Thoracic aorta (tissue), 2 donors: ENCODE measurements around the gene BUB1B. TPM values are rescaled to one million over a fixed set of nuclear protein-coding genes. Genes with fewer than 3 reads are reported as not detected.

Source experiments
- ATAC-seq: fragments of 150-250 bp; one replicate; pipeline ENCODE4 v1.8.0; 2017; ENCODE audit warnings: low read depth; ENCODE audit not compliant: insufficient number of reproducible peaks, low FRiP score
- DNase-seq: peaks from one replicate; pipeline ENCODE4 v3.0.0-alpha.2; 2020; ENCODE audit warnings: low spot score
- H3K27ac ChIP-seq, 2 donors: fragments of 200-600 bp; sonication (generic); 1 replicate in 1 of 2; 2 replicates in 1 of 2; pipeline ENCODE4 v1.5.1; 2016; ENCODE audit warnings: mild to moderate bottlenecking in 2 of 2, moderate library complexity in 2 of 2
- H3K27me3 ChIP-seq: fragments of 200-600 bp; sonication (generic); replicated peaks from 2 replicates; pipeline ENCODE4 v1.6.0; 2016; ENCODE audit warnings: mild to moderate bottlenecking; ENCODE audit not compliant: insufficient read depth
- H3K36me3 ChIP-seq: fragments of 200-600 bp; sonication (generic); one replicate; pipeline ENCODE4 v1.5.1; 2016
- H3K4me1 ChIP-seq, 2 donors: fragments of 200-600 bp; sonication (generic); 1 replicate in 1 of 2; 2 replicates in 1 of 2; pipeline versions ENCODE4 v1.5.1 to v1.6.0; 2016; ENCODE audit warnings: low read depth in 2 of 2, mild to moderate bottlenecking in 1 of 2; ENCODE audit not compliant: control insufficient read depth in 1 of 2
- H3K4me3 ChIP-seq: fragments of 200-600 bp; sonication (generic); 2 replicates; pipeline ENCODE4 v1.5.1; 2016; ENCODE audit warnings: mild to moderate bottlenecking
- H3K9me3 ChIP-seq: fragments of 200-600 bp; sonication (generic); 2 replicates; pipeline ENCODE4 v1.5.1; 2016
- total RNA-seq, 2 donors: library from RNA; depleted of rRNA; stranded (reverse); fragments of >200 nt; gene quantifications; one replicate each; pipeline versions ENCODE4 v1.1.0 to v1.2.3, GENCODE V29; 2016
- TF ChIP-seq, protein P1 (sequence below): fragments of 200-600 bp; sonication (generic); IDR thresholded peaks from one replicate; pipeline ENCODE4 v1.5.1; 2019; ENCODE audit warnings: antibody characterized with exemption

The BUB1B gene
- total RNA-seq, 2 donors from 2014 or later, result 0.41 to 3.5 TPM

DNA sequence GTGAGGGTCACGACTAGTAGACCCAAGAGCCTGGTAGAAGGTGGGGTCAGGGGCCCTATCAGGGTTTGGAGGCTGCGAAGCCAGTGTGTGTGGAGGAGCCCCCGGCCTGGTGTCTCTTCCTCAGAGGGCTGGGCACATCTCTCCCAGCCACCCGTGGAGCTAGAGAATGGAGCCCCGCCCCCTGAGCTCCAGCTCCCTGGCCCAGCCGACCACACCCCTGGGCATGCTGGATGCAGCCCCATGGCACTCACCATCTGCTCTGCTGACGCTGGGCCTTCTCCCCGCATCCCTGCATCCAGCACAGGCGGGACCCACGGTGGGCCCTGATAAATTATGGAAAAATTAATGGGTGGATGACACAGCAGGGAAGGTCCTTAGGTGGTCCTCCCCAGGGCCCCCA lies 104.5 kb downstream of the BUB1B start:
- TF ChIP-seq, protein P1, sequence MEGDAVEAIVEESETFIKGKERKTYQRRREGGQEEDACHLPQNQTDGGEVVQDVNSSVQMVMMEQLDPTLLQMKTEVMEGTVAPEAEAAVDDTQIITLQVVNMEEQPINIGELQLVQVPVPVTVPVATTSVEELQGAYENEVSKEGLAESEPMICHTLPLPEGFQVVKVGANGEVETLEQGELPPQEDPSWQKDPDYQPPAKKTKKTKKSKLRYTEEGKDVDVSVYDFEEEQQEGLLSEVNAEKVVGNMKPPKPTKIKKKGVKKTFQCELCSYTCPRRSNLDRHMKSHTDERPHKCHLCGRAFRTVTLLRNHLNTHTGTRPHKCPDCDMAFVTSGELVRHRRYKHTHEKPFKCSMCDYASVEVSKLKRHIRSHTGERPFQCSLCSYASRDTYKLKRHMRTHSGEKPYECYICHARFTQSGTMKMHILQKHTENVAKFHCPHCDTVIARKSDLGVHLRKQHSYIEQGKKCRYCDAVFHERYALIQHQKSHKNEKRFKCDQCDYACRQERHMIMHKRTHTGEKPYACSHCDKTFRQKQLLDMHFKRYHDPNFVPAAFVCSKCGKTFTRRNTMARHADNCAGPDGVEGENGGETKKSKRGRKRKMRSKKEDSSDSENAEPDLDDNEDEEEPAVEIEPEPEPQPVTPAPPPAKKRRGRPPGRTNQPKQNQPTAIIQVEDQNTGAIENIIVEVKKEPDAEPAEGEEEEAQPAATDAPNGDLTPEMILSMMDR, result no peak

DNA sequence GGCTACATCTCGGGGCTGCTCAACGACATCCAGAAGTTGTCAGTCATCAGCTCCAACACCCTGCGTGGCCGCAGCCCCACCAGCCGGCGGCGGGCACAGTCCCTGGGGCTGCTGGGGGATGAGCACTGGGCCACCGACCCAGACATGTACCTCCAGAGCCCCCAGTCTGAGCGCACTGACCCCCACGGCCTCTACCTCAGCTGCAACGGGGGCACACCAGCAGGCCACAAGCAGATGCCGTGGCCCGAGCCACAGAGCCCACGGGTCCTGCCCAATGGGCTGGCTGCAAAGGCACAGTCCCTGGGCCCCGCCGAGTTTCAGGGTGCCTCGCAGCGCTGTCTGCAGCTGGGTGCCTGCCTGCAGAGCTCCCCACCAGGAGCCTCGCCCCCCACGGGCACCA lies 105.0 kb downstream of the BUB1B start:
- Histone ChIP-seq H3K36me3 (no peaks in the 10 kb centered on the region), H3K27me3 (no peaks in the 10 kb centered on the region), H3K9me3 (no peaks in the 10 kb centered on the region), H3K4me1 (no peaks in the 10 kb centered on the region), H3K27ac (no peak overlapping the region), H3K4me3 (no peak overlapping the region)
- ATAC-seq, result no peak
- TF ChIP-seq, protein P1, result no peak
- no peak for DNase-seq

More for the DNA sequence above, 104.5 kb downstream of the BUB1B start:
- DNase-seq (no peak), ATAC-seq (no peak)
- Histone ChIP-seq H3K9me3 (no peaks in the 10 kb centered on the region), H3K36me3 (no peaks in the 10 kb centered on the region), H3K4me3 (no peak overlapping the region), H3K27me3 (no peaks in the 10 kb centered on the region), H3K4me1 (no peaks in the 10 kb centered on the region), H3K27ac (no peak overlapping the region)

DNA sequence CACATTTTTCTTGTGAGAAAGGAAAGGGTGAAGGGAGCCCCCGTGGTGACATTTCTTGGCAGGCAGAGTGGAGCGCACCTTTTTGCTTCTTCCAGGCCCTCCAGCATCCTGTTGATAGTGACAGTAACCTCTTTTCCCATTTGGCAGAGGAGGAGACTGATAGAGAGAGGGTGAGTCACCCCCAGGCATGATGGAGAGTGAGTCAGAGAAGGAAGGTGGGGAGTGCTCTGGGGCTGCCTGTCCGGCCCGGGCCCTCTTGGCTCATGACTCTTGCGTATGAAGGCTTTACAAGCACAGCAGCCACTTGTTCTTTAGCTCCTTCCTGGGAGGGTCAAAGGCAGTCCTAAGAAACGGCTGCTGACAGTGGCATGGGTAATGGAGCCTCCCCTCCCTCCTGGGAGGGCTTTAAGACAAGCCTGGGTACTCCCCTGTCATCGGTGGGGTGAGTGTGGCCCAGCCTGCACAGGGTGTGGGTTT lies 106.0 kb downstream of the BUB1B start:
- DNase-seq (peak; percentile 51), ATAC-seq (peak; percentile 83)
- Histone ChIP-seq H3K27ac (no peak overlapping the region), H3K4me1 (no peaks in the 10 kb centered on the region), H3K4me3 (no peak overlapping the region), H3K36me3 (no peaks in the 10 kb centered on the region), H3K9me3 (no peaks in the 10 kb centered on the region), H3K27me3 (no peaks in the 10 kb centered on the region)
- TF ChIP-seq, protein P1, result no peak

DNA sequence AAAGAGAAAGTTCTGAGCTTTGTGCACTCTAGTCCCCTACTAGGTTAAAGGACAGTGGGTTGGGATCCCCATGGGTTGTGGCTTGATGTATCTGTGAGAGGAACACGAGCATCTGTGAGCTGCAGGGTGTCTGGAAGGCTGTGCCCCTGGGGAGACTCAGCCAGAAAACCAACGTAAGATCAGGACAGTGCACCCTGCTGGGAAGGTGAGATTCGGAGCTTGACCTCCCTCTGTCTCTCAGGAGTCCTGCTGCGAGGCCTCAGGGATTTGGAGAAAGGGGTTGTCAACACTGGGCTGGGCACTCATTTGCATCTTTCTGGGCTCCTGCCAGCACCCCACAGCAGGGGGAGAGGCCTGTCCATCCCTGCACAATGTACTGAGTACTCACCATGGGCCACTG lies 106.8 kb downstream of the BUB1B start:
- Histone ChIP-seq H3K4me3 (no peak overlapping the region), H3K27ac (no peak overlapping the region), H3K27me3 (no peaks in the 10 kb centered on the region), H3K4me1 (no peaks in the 10 kb centered on the region), H3K36me3 (no peaks in the 10 kb centered on the region), H3K9me3 (no peaks in the 10 kb centered on the region)
- TF ChIP-seq, protein P1, result no peak
- DNase-seq (no peak), ATAC-seq (no peak)

DNA sequence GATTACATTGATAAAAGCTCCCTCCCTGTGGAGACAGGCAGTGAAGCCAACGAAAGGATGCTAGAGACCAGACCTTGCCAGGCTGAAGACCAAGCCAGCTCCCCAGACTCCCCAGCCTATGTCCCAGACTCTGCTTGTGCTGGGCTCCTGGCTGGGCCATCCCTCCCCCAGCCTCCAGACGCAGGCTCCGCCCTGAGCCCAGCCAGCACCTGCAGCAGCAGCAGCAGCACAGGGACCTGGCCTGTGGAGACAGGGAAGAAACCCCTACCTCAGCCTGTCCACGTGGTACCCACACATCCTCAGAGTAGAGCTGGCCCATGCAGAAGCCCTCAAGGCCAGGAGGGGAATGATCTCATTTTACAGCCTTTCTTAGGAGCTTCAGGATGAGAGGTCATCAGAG lies 108.7 kb downstream of the BUB1B start:
- no peak overlapping the region for H3K27ac ChIP-seq
- H3K27me3 ChIP-seq, result no peaks in the 10 kb centered on the region
- no peaks in the 10 kb centered on the region for H3K4me1 ChIP-seq
- H3K4me3 ChIP-seq, result no peak overlapping the region
- TF ChIP-seq, protein P1, result no peak
- ATAC-seq, result no peak
- no peaks in the 10 kb centered on the region for H3K36me3 ChIP-seq
- no peaks in the 10 kb centered on the region for H3K9me3 ChIP-seq
- no peak for DNase-seq
